ENCODE results near the gene KLHL35.

KLHL35 gene

GRCh38 chr11:75437966-75438659, 5.1 kb upstream of the KLHL35 start:
- Histone ChIP-seq H3K36me3 (ENCODE audit: low read depth) (no peaks in the 10 kb centered on the region), H3K4me3 (ENCODE audit: severe bottlenecking) (no peak overlapping the region), H3K4me1 (ENCODE audit: insufficient read depth, poor library complexity, severe bottlenecking) (no peaks in the 10 kb centered on the region), H3K27me3 (ENCODE audit: insufficient read depth, poor library complexity, severe bottlenecking) (no peaks in the 10 kb centered on the region), H3K27ac (ENCODE audit: poor library complexity, severe bottlenecking) (no peak overlapping the region), H3K9me3 (ENCODE audit: severe bottlenecking) (no peaks in the 10 kb centered on the region)
- no peak for TF ChIP-seq CTCF (IDR thresholded peaks at IDR 0.05; ENCODE audit: poor library complexity, severe bottlenecking)
- ATAC-seq (ENCODE audit: low read depth), result no peak
- no peak for DNase-seq (ENCODE audit: low spot score)

GRCh38 chr11:75436806-75437205, 3.8 kb upstream of the KLHL35 start:
- H3K4me3 ChIP-seq (ENCODE audit: severe bottlenecking), result no peak overlapping the region
- no peaks in the 10 kb centered on the region for H3K27me3 ChIP-seq (ENCODE audit: insufficient read depth, poor library complexity, severe bottlenecking)
- ATAC-seq (ENCODE audit: low read depth) (no peak), DNase-seq (ENCODE audit: low spot score) (no peak)
- no peak overlapping the region for H3K27ac ChIP-seq (ENCODE audit: poor library complexity, severe bottlenecking)
- TF ChIP-seq CTCF (IDR thresholded peaks at IDR 0.05; ENCODE audit: poor library complexity, severe bottlenecking), result no peak
- H3K4me1 ChIP-seq (ENCODE audit: insufficient read depth, poor library complexity, severe bottlenecking), result no peaks in the 10 kb centered on the region
- no peaks in the 10 kb centered on the region for H3K9me3 ChIP-seq (ENCODE audit: severe bottlenecking)
- no peaks in the 10 kb centered on the region for H3K36me3 ChIP-seq (ENCODE audit: low read depth)

- TF ChIP-seq CTCF (IDR thresholded peaks at IDR 0.05; ENCODE audit: poor library complexity, severe bottlenecking), result no peak
- ATAC-seq (ENCODE audit: low read depth), result no peak
Measured at GRCh38 chr11:75435571-75435925, 2.5 kb upstream of the KLHL35 start.

GRCh38 chr11:75434886-75435570, 2.0 kb upstream of the KLHL35 start:
- Histone ChIP-seq H3K9me3 (ENCODE audit: severe bottlenecking) (no peaks in the 10 kb centered on the region), H3K4me3 (ENCODE audit: severe bottlenecking) (no peak overlapping the region), H3K36me3 (ENCODE audit: low read depth) (no peaks in the 10 kb centered on the region), H3K4me1 (ENCODE audit: insufficient read depth, poor library complexity, severe bottlenecking) (no peaks in the 10 kb centered on the region), H3K27me3 (ENCODE audit: insufficient read depth, poor library complexity, severe bottlenecking) (no peaks in the 10 kb centered on the region), H3K27ac (ENCODE audit: poor library complexity, severe bottlenecking) (no peak overlapping the region)
- ATAC-seq (ENCODE audit: low read depth) (no peak), DNase-seq (ENCODE audit: low spot score) (no peak)
- TF ChIP-seq CTCF (IDR thresholded peaks at IDR 0.05; ENCODE audit: poor library complexity, severe bottlenecking), result no peak

More at GRCh38 chr11:75435571-75435925, 2.5 kb upstream of the KLHL35 start:
- H3K9me3 ChIP-seq (ENCODE audit: severe bottlenecking), result no peaks in the 10 kb centered on the region
- no peaks in the 10 kb centered on the region for H3K27me3 ChIP-seq (ENCODE audit: insufficient read depth, poor library complexity, severe bottlenecking)
- no peak for DNase-seq (ENCODE audit: low spot score)
- no peaks in the 10 kb centered on the region for H3K36me3 ChIP-seq (ENCODE audit: low read depth)
- H3K4me3 ChIP-seq (ENCODE audit: severe bottlenecking), result no peak overlapping the region
- no peaks in the 10 kb centered on the region for H3K4me1 ChIP-seq (ENCODE audit: insufficient read depth, poor library complexity, severe bottlenecking)
- no peak overlapping the region for H3K27ac ChIP-seq (ENCODE audit: poor library complexity, severe bottlenecking)

- Histone ChIP-seq H3K27ac (ENCODE audit: poor library complexity, severe bottlenecking) (no peak overlapping the region), H3K4me1 (ENCODE audit: insufficient read depth, poor library complexity, severe bottlenecking) (peaks cover 2% of the 10 kb centered on the region), H3K36me3 (ENCODE audit: low read depth) (no peaks in the 10 kb centered on the region), H3K27me3 (ENCODE audit: insufficient read depth, poor library complexity, severe bottlenecking) (peaks cover 4% of the 10 kb centered on the region), H3K4me3 (ENCODE audit: severe bottlenecking) (no peak overlapping the region), H3K9me3 (ENCODE audit: severe bottlenecking) (no peaks in the 10 kb centered on the region)
- no peak for TF ChIP-seq CTCF (IDR thresholded peaks at IDR 0.05; ENCODE audit: poor library complexity, severe bottlenecking)
- DNase-seq (ENCODE audit: low spot score) (no peak), ATAC-seq (ENCODE audit: low read depth) (no peak)
Measured at GRCh38 chr11:75434051-75434450, 1.0 kb upstream of the KLHL35 start.
